ENCODE results near the gene KRT85.

- TF ChIP-seq CTCF (IDR thresholded peaks at IDR 0.05; ENCODE audit: low read length) (no peak), EZH2 (IDR thresholded peaks at IDR 0.05; ENCODE audit: borderline replicate concordance, low read length) (no peak)
Observed at GRCh38 chr12:52387859-52388258, 20.6 kb upstream of the KRT85 start.

Measured in OCI-LY1 (cell line).